H9 (cell line): ENCODE measurements around the gene RGS16. TPM values are rescaled to one million over a fixed set of nuclear protein-coding genes. Genes with fewer than 3 reads are reported as not detected.

Experiments used
- DNase-seq: peaks from one replicate; pipeline ENCODE4 v3.0.0-alpha.2; 2017
- H2AFZ ChIP-seq: one replicate; pipeline ENCODE4 v1.6.1; 2013; ENCODE audit warnings: mild to moderate bottlenecking, low read length, control low read depth, moderate library complexity
- H2AK5ac ChIP-seq: 2 replicates; pipeline ENCODE4 v1.6.1; 2013; ENCODE audit warnings: low read length, control low read depth, mixed read lengths; ENCODE audit not compliant: insufficient read length
- H2BK120ac ChIP-seq: one replicate; pipeline ENCODE4 v1.6.1; 2013; ENCODE audit warnings: low read depth, mild to moderate bottlenecking, low read length, control low read depth, inconsistent platforms; ENCODE audit not compliant: poor library complexity, severe bottlenecking
- H2BK12ac ChIP-seq: 2 replicates; pipeline ENCODE4 v1.6.1; 2013; ENCODE audit warnings: low read length, control low read depth, mixed read lengths, low read depth; ENCODE audit not compliant: insufficient read length
- H2BK15ac ChIP-seq: 2 replicates; pipeline ENCODE4 v1.6.1; 2013; ENCODE audit warnings: low read depth, low read length, control low read depth
- H2BK20ac ChIP-seq: one replicate; pipeline ENCODE4 v1.6.1; 2013; ENCODE audit warnings: low read depth, mild to moderate bottlenecking, low read length, control low read depth, inconsistent platforms; ENCODE audit not compliant: poor library complexity, severe bottlenecking
- H2BK5ac ChIP-seq: 2 replicates; pipeline ENCODE4 v1.6.1; 2013; ENCODE audit warnings: low read length, control low read depth, mixed read lengths; ENCODE audit not compliant: insufficient read length
- H3K14ac ChIP-seq: 2 replicates; pipeline ENCODE4 v1.6.1; 2013; ENCODE audit warnings: low read length, control low read depth; ENCODE audit not compliant: insufficient read depth
- H3K18ac ChIP-seq: 2 replicates; pipeline ENCODE4 v1.6.1; 2013; ENCODE audit warnings: low read depth, mild to moderate bottlenecking, mixed read lengths, low read length, control low read depth; ENCODE audit not compliant: insufficient read length
- H3K23ac ChIP-seq: 2 replicates; pipeline ENCODE4 v1.6.1; 2013; ENCODE audit warnings: low read length, control low read depth, mixed read lengths, low read depth; ENCODE audit not compliant: insufficient read length
- H3K23me2 ChIP-seq: 2 replicates; pipeline ENCODE4 v1.6.1; 2013; ENCODE audit warnings: low read depth, mild to moderate bottlenecking, mixed read lengths, low read length, control low read depth; ENCODE audit not compliant: insufficient read length, poor library complexity, severe bottlenecking
- H3K27ac ChIP-seq: 2 replicates; pipeline ENCODE4 v1.5.1; 2013; ENCODE audit warnings: low read length, control low read depth, mixed read lengths, low read depth; ENCODE audit not compliant: insufficient read length
- H3K27me3 ChIP-seq: 2 replicates; pipeline ENCODE4 v1.6.1; 2013; ENCODE audit warnings: low read length, control low read depth, inconsistent platforms; ENCODE audit not compliant: insufficient read depth
- H3K4ac ChIP-seq: 2 replicates; pipeline ENCODE4 v1.6.1; 2013; ENCODE audit warnings: low read depth, mild to moderate bottlenecking, control low read depth, inconsistent platforms, low read length, moderate library complexity
- H3K4me1 ChIP-seq: 2 replicates; pipeline ENCODE4 v1.6.1; 2013; ENCODE audit warnings: low read length, control low read depth, inconsistent platforms; ENCODE audit not compliant: insufficient read depth
- H3K4me2 ChIP-seq: 2 replicates; pipeline ENCODE4 v1.6.1; 2013; ENCODE audit warnings: low read length, control low read depth, mixed read lengths; ENCODE audit not compliant: insufficient read length, insufficient read depth
- H3K56ac ChIP-seq: 2 replicates; pipeline ENCODE4 v1.6.1; 2013; ENCODE audit warnings: low read depth, mild to moderate bottlenecking, mixed read lengths, low read length, control low read depth; ENCODE audit not compliant: insufficient read length
- H3K79me1 ChIP-seq: 2 replicates; pipeline ENCODE4 v1.6.1; 2013; ENCODE audit warnings: low read depth, mild to moderate bottlenecking, moderate library complexity, low read length, control low read depth, inconsistent platforms; ENCODE audit not compliant: insufficient read depth, poor library complexity, severe bottlenecking
- H3K79me2 ChIP-seq: 2 replicates; pipeline ENCODE4 v1.6.1; 2013; ENCODE audit warnings: low read length, control low read depth, inconsistent platforms; ENCODE audit not compliant: insufficient read depth
- H3K9ac ChIP-seq: 2 replicates; pipeline ENCODE4 v1.6.1; 2013; ENCODE audit warnings: low read length, control low read depth, mixed read lengths; ENCODE audit not compliant: insufficient read length; ENCODE audit errors: extremely low read depth
- H3K9me3 ChIP-seq: one replicate; pipeline ENCODE4 v1.6.1; 2013; ENCODE audit warnings: low read depth, low read length, inconsistent platforms; ENCODE audit not compliant: control insufficient read depth
- H3T11ph ChIP-seq: one replicate; pipeline ENCODE4 v1.6.1; 2013; ENCODE audit warnings: mild to moderate bottlenecking, low read length, control low read depth, inconsistent platforms
- H4K20me1 ChIP-seq: one replicate; pipeline ENCODE4 v1.6.1; 2013; ENCODE audit not compliant: control insufficient read depth, insufficient read length, insufficient read depth
- H4K5ac ChIP-seq: 2 replicates; pipeline ENCODE4 v1.6.1; 2013; ENCODE audit warnings: low read depth, mild to moderate bottlenecking, mixed read lengths, low read length, control low read depth; ENCODE audit not compliant: insufficient read length
- H4K8ac ChIP-seq: replicated peaks from 2 replicates; pipeline ENCODE4 v1.6.1; 2013; ENCODE audit warnings: low read length, control low read depth, mixed read lengths, low read depth; ENCODE audit not compliant: insufficient read length
- H4K91ac ChIP-seq: 2 replicates; pipeline ENCODE4 v1.6.1; 2013; ENCODE audit warnings: low read depth, mild to moderate bottlenecking, moderate library complexity, mixed read lengths, low read length, control low read depth; ENCODE audit not compliant: insufficient read length
- H3K27ac Mint-ChIP-seq, 3 experiments: 2 replicates in 2 of 3; 3 replicates in 1 of 3; pipeline ENCODE4 v1.8.0; 2020 to 2021; ENCODE audit warnings: mixed read lengths in 3 of 3, mild to moderate bottlenecking in 1 of 3, moderate library complexity in 1 of 3
- H3K27me3 Mint-ChIP-seq: 2 replicates; pipeline ENCODE4 v1.8.0; 2021; ENCODE audit warnings: low read depth, mild to moderate bottlenecking, moderate library complexity, mixed read lengths
- H3K36me3 Mint-ChIP-seq, 3 experiments: 2 replicates in 2 of 3; 3 replicates in 1 of 3; pipeline ENCODE4 v1.8.0; 2020 to 2021; ENCODE audit warnings: low read depth in 3 of 3, mixed read lengths in 3 of 3; ENCODE audit not compliant: insufficient read depth in 1 of 3
- H3K4me1 Mint-ChIP-seq, 2 experiments: 2 replicates each; pipeline ENCODE4 v1.8.0; 2020; ENCODE audit warnings: mixed read lengths in 2 of 2
- H3K4me3 Mint-ChIP-seq, 2 experiments: 2 replicates in 1 of 2; 3 replicates in 1 of 2; pipeline ENCODE4 v1.8.0; 2020 to 2021; ENCODE audit warnings: mild to moderate bottlenecking in 2 of 2, mixed read lengths in 2 of 2, moderate library complexity in 1 of 2
- H3K9me3 Mint-ChIP-seq, 2 experiments: 2 replicates in 1 of 2; 3 replicates in 1 of 2; pipeline ENCODE4 v1.8.0; 2020; ENCODE audit warnings: mild to moderate bottlenecking in 2 of 2, mixed read lengths in 2 of 2, moderate library complexity in 1 of 2
- CTCF ChIP-seq: fragments of 200-600 bp; sonication (generic); conservative IDR thresholded peaks from 3 replicates; pipeline ENCODE4 v1.8.0; 2021; ENCODE audit warnings: antibody characterized with exemption, mild to moderate bottlenecking
- total RNA-seq: library from RNA; stranded (reverse); gene quantifications from 2 replicates; pipeline ENCODE4 v1.2.1, GENCODE V29; 2021

The RGS16 gene
- total RNA-seq, 1 experiment from 2014 or later, result 6.9 TPM

DNA sequence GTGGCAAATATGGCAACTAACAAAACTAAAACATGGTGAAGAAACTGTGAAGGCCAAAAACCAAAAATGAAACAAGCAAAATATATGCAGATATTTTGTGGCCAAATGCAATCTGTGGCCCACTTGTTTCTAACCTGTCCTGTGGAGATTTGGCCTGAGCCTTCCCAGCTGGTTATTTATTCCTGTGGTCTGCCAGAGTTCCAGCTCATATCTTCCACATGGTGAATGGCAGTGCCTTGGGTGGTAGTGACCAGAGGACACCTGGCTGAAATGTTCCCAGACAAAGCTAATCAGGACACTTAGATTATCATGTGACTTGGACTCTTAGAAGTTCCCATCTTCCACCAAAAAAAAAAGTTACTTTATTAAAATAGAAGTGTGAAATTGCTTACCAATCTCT, 54.8 kb downstream of the RGS16 start:
- H3K79me1 ChIP-seq, result no peaks in the 10 kb centered on the region
- peaks cover 0 to 4% (median 2%) of the 10 kb centered on the region in 3 experiments; a peak in 3 of 7 replicates for H3K36me3 Mint-ChIP-seq
- no peak overlapping the region for H4K5ac ChIP-seq
- TF ChIP-seq CTCF, result no peak
- H3K79me2 ChIP-seq, result no peaks in the 10 kb centered on the region
- no peak overlapping the region for H3K27ac Mint-ChIP-seq
- H2BK20ac ChIP-seq, result no peak overlapping the region
- H3K9me3 ChIP-seq, result peaks cover 9% of the 10 kb centered on the region
- H3K4me3 Mint-ChIP-seq, result no peak overlapping the region
- H2BK5ac ChIP-seq, result no peak overlapping the region
- H4K20me1 ChIP-seq, result no peaks in the 10 kb centered on the region
- no peak overlapping the region for H2BK15ac ChIP-seq
- no peak overlapping the region for H3K56ac ChIP-seq
- no peak overlapping the region for H3T11ph ChIP-seq
- H3K27ac ChIP-seq, result no peak overlapping the region
- H3K9ac ChIP-seq, result no peak overlapping the region
- H3K14ac ChIP-seq, result no peak overlapping the region
- no peak overlapping the region for H3K23ac ChIP-seq
- no peak overlapping the region for H2BK120ac ChIP-seq
- no peak overlapping the region for H2BK12ac ChIP-seq
- no peak overlapping the region for H3K18ac ChIP-seq
- peaks cover 5 to 6% of the 10 kb centered on the region in 2 experiments; a peak in 4 of 5 replicates for H3K9me3 Mint-ChIP-seq
- H3K23me2 ChIP-seq, result no peaks in the 10 kb centered on the region
- H2AFZ ChIP-seq, result no peak overlapping the region
- H3K4me2 ChIP-seq, result no peak overlapping the region
- H2AK5ac ChIP-seq, result no peak overlapping the region
- H3K27me3 ChIP-seq, result no peaks in the 10 kb centered on the region
- no peak for DNase-seq
- no peaks in the 10 kb centered on the region for H3K4me1 ChIP-seq
- no peak overlapping the region for H3K4ac ChIP-seq
- no peak overlapping the region for H4K8ac ChIP-seq
- no peak overlapping the region for H4K91ac ChIP-seq
- no peaks in the 10 kb centered on the region for H3K4me1 Mint-ChIP-seq
- H3K27me3 Mint-ChIP-seq, result peaks cover 1% of the 10 kb centered on the region

Other genes with a start within 250 kb of the RGS16 start
- 311 and 332 TPM in 2 replicates for gene GLUL, start 212.6 kb downstream of the RGS16 start, total RNA-seq
- not detected in 2 replicates for gene TEDDM1, start 203.7 kb downstream of the RGS16 start, total RNA-seq
- not detected in 2 replicates for gene RGSL1, start 154.2 kb downstream of the RGS16 start, total RNA-seq
- gene RNASEL, start 15.1 kb downstream of the RGS16 start, total RNA-seq, result 0.57 and 0.63 TPM in 2 replicates
- gene RGS8, start 80.2 kb upstream of the RGS16 start, total RNA-seq, result 0.07 TPM in 1 of 2 replicates, not detected in the other
- 1.1 and 2.4 TPM in 2 replicates for gene NPL, start 185.4 kb upstream of the RGS16 start, total RNA-seq
- gene DHX9, start 235.0 kb upstream of the RGS16 start, total RNA-seq, result 336 and 338 TPM in 2 replicates